Measurements from ENCODE around the gene PGAM4.
"Not testable (repeated sequence)": the region's sequence is repeated elsewhere in the genome, so short reads cannot be mapped to it uniquely, and the experiment has no call there.

Gene PGAM4

GRCh38 chrX:77924320-77924859, 45.0 kb downstream of the PGAM4 start:
- DNase-seq: no peak

DNA sequence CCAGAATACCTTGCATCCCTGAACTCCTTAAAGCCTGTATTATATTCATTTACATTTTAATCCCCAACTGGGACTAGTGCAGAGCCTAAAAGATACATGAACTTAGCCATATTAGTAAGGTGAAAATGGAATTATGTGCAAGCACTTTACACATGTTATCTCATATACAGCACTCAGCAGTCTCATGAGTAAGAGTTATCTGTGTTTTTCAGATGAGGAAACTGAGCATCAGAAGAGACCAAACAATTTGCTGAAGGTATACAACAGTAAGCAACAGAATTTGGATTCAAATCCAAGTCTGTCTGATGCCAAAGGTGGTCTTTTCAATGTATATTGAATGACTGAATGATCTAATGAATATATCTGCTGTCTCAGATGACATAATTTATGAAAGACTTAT, 46.7 kb downstream of the PGAM4 start:
- no peak for DNase-seq

GRCh38 chrX:77919370-77919769, 50.1 kb downstream of the PGAM4 start:
- DNase-seq: not testable (repeated sequence)

DNA sequence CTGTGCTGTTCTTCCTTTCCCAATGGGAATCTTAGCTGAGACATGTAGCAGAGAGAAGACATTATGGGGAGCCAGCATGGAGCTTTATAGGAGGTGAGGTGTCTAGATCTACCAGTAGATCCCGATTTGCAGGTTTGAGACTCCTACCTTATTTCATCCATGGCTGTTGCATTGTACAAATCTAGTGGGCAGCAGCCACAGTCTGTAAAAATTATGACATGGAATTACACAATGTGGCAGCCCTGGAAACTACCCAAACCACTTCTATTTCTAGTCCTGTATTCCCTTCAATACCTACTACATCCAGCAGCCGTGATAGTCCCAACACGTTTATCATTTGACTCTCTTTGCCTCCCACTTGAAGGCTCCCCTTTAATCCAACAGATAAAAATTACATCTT, 50.9 kb downstream of the PGAM4 start:
- no peak for DNase-seq
